Mesenchymal stem cell (in vitro differentiated cells and primary cell): Measurements from ENCODE around the gene DLGAP3.

ENCODE experiments used
- DNase-seq: peaks from one replicate; pipeline ENCODE4 v3.0.0-alpha.2; 2013
- H2AFZ ChIP-seq: one replicate; pipeline ENCODE4 v1.6.1; 2013; ENCODE audit warnings: low read depth, mild to moderate bottlenecking, control low read depth, inconsistent platforms, low read length, moderate library complexity
- H2AK5ac ChIP-seq: 2 replicates; pipeline ENCODE4 v1.6.1; 2013; ENCODE audit warnings: low read length, moderate library complexity, mild to moderate bottlenecking, inconsistent platforms; ENCODE audit not compliant: severe bottlenecking
- H2BK120ac ChIP-seq: one replicate; pipeline ENCODE4 v1.6.1; 2013; ENCODE audit warnings: low read depth, mild to moderate bottlenecking, inconsistent platforms, low read length, moderate library complexity
- H2BK12ac ChIP-seq, 2 experiments: one replicate each; pipeline ENCODE4 v1.6.1; 2013; ENCODE audit warnings: inconsistent platforms in 2 of 2, low read length in 2 of 2, mild to moderate bottlenecking in 2 of 2, moderate library complexity in 2 of 2, control low read depth in 1 of 2
- H2BK15ac ChIP-seq: one replicate; pipeline ENCODE4 v1.6.1; 2013; ENCODE audit warnings: mild to moderate bottlenecking, low read depth, inconsistent platforms; ENCODE audit not compliant: poor library complexity, severe bottlenecking
- H2BK5ac ChIP-seq: 2 replicates; pipeline ENCODE4 v1.6.1; 2013; ENCODE audit warnings: low read depth, mild to moderate bottlenecking, low read length, control low read depth, inconsistent platforms; ENCODE audit not compliant: poor library complexity, severe bottlenecking
- H3K14ac ChIP-seq, 2 experiments: one replicate each; pipeline ENCODE4 v1.6.1; 2013; ENCODE audit warnings: inconsistent platforms in 2 of 2, low read length in 2 of 2, control low read depth in 1 of 2, mild to moderate bottlenecking in 1 of 2, moderate library complexity in 1 of 2
- H3K18ac ChIP-seq, 2 experiments: one replicate each; pipeline ENCODE4 v1.6.1; 2013; ENCODE audit warnings: inconsistent platforms in 2 of 2, low read length in 2 of 2, control low read depth in 1 of 2, low read depth in 1 of 2, mild to moderate bottlenecking in 1 of 2
- H3K23ac ChIP-seq, 2 experiments: one replicate each; pipeline ENCODE4 v1.6.1; 2013; ENCODE audit warnings: inconsistent platforms in 2 of 2, low read length in 2 of 2, mild to moderate bottlenecking in 2 of 2, moderate library complexity in 2 of 2, control low read depth in 1 of 2
- H3K27ac ChIP-seq: 2 replicates; pipeline ENCODE4 v1.5.1; 2013; ENCODE audit warnings: mild to moderate bottlenecking, moderate library complexity, low read length, control low read depth, inconsistent platforms; ENCODE audit not compliant: poor library complexity, severe bottlenecking
- H3K27me3 ChIP-seq, 2 experiments: 2 replicates each; pipeline versions ENCODE4 v1.6.1 to v1.7.0; 2013; ENCODE audit warnings: low read length in 2 of 2, mild to moderate bottlenecking in 2 of 2, moderate library complexity in 2 of 2, control low read depth in 1 of 2, inconsistent platforms in 1 of 2; ENCODE audit not compliant: control insufficient read depth in 1 of 2, insufficient read depth in 1 of 2
- H3K36me3 ChIP-seq, 2 experiments: 2 replicates each; pipeline versions ENCODE4 v1.6.1 to v1.7.0; 2013; ENCODE audit warnings: low read length in 2 of 2, control low read depth in 1 of 2, inconsistent platforms in 1 of 2, low read depth in 1 of 2, mild to moderate bottlenecking in 1 of 2; ENCODE audit not compliant: insufficient read depth in 2 of 2, control insufficient read depth in 1 of 2
- H3K4ac ChIP-seq, 2 experiments: one replicate each; pipeline ENCODE4 v1.6.1; 2013; ENCODE audit warnings: inconsistent platforms in 2 of 2, low read length in 2 of 2, mild to moderate bottlenecking in 2 of 2, moderate library complexity in 2 of 2, control low read depth in 1 of 2, low read depth in 1 of 2
- H3K4me1 ChIP-seq: 2 replicates; pipeline ENCODE4 v1.6.1; 2013; ENCODE audit warnings: low read depth, low read length, control low read depth; ENCODE audit not compliant: control insufficient read depth, insufficient read depth
- H3K4me2 ChIP-seq: 2 replicates; pipeline ENCODE4 v1.6.1; 2013; ENCODE audit warnings: low read length, mild to moderate bottlenecking, inconsistent platforms; ENCODE audit not compliant: poor library complexity, severe bottlenecking
- H3K4me3 ChIP-seq, 2 experiments: 2 replicates each; pipeline versions ENCODE4 v1.5.1 to v1.7.0; 2013; ENCODE audit warnings: low read length in 2 of 2, mild to moderate bottlenecking in 2 of 2, control low read depth in 1 of 2, low read depth in 1 of 2; ENCODE audit not compliant: insufficient read depth in 1 of 2
- H3K79me1 ChIP-seq: replicated peaks from 2 replicates; pipeline ENCODE4 v1.6.1; 2013; ENCODE audit warnings: mild to moderate bottlenecking, control low read depth, low read length, inconsistent platforms; ENCODE audit not compliant: poor library complexity, severe bottlenecking
- H3K9ac ChIP-seq: 2 replicates; pipeline ENCODE4 v1.7.0; 2013; ENCODE audit warnings: mild to moderate bottlenecking, low read length, moderate library complexity
- H3K9me3 ChIP-seq: 2 replicates; pipeline ENCODE4 v1.7.0; 2013; ENCODE audit warnings: mild to moderate bottlenecking, low read length; ENCODE audit not compliant: control insufficient read depth
- H4K8ac ChIP-seq: one replicate; pipeline ENCODE4 v1.6.1; 2013; ENCODE audit warnings: inconsistent platforms, mild to moderate bottlenecking, low read length, moderate library complexity
- H4K91ac ChIP-seq: one replicate; pipeline ENCODE4 v1.6.1; 2013; ENCODE audit warnings: mild to moderate bottlenecking, low read length, inconsistent platforms
- WGBS: methylation state at CpG from one replicate; pipeline ENCODE4 v1.1.7; 2013; ENCODE audit warnings: mixed read lengths; 5-methylcytosine and 5-hydroxymethylcytosine counted together

Gene DLGAP3

GRCh38 chr1:34926894-34927293 is 2.6 kb downstream of the DLGAP3 start:
- H3K36me3 ChIP-seq, result peaks cover 0 to 2% of the 10 kb centered on the region in 2 experiments

GRCh38 chr1:34926156-34926555 is 3.3 kb downstream of the DLGAP3 start:
- 67% methylated on average over 1 of the region's 6 CpGs for WGBS
- Histone ChIP-seq H3K4ac (no peak overlapping the region), H4K91ac (no peak overlapping the region), H4K8ac (no peak overlapping the region), H3K4me2 (no peak overlapping the region), H3K79me1 (no peaks in the 10 kb centered on the region), H2BK15ac (no peak overlapping the region), H3K27ac (no peak overlapping the region), H3K4me1 (peaks cover 14% of the 10 kb centered on the region), H2AFZ (no peak overlapping the region), H3K14ac (no peak overlapping the region), H2BK12ac (no peak overlapping the region), H3K23ac (no peak overlapping the region), H3K9me3 (no peaks in the 10 kb centered on the region), H2BK5ac (no peak overlapping the region), H3K4me3 (no peak overlapping the region), H3K27me3 (peaks cover 79 to 81% of the 10 kb centered on the region in 2 experiments), H3K36me3 (peaks cover 0 to 2% of the 10 kb centered on the region in 2 experiments), H2AK5ac (no peak overlapping the region), H3K9ac (no peak overlapping the region), H2BK120ac (no peak overlapping the region), H3K18ac (no peak overlapping the region)
- DNase-seq, result no peak

More at GRCh38 chr1:34926894-34927293, 2.6 kb downstream of the DLGAP3 start:
- Histone ChIP-seq H3K27me3 (peaks cover 81 to 82% of the 10 kb centered on the region in 2 experiments), H3K79me1 (no peaks in the 10 kb centered on the region), H3K4me2 (no peak overlapping the region), H3K27ac (no peak overlapping the region), H2BK120ac (no peak overlapping the region), H2AK5ac (no peak overlapping the region), H3K9me3 (no peaks in the 10 kb centered on the region), H3K14ac (no peak overlapping the region), H3K23ac (no peak overlapping the region), H2BK5ac (no peak overlapping the region), H4K91ac (no peak overlapping the region), H3K9ac (no peak overlapping the region), H2BK12ac (no peak overlapping the region), H3K4ac (no peak overlapping the region), H2BK15ac (no peak overlapping the region), H3K4me1 (peaks cover 14% of the 10 kb centered on the region), H3K4me3 (no peak overlapping the region), H3K18ac (no peak overlapping the region), H4K8ac (no peak overlapping the region), H2AFZ (no peak overlapping the region)
- no peak for DNase-seq
- 26% methylated on average over 3 of the region's 5 CpGs for WGBS

GRCh38 chr1:34925730-34926129 is 3.7 kb downstream of the DLGAP3 start:
- Histone ChIP-seq H3K27ac (no peak overlapping the region), H2BK12ac (no peak overlapping the region), H3K4me2 (no peak overlapping the region), H3K27me3 (peaks cover 76 to 80% of the 10 kb centered on the region in 2 experiments), H2BK5ac (no peak overlapping the region), H2AFZ (no peak overlapping the region), H3K18ac (no peak overlapping the region), H3K79me1 (no peaks in the 10 kb centered on the region), H2BK15ac (no peak overlapping the region), H2AK5ac (no peak overlapping the region), H3K9ac (no peak overlapping the region), H3K4me1 (peaks cover 14% of the 10 kb centered on the region), H3K23ac (no peak overlapping the region), H4K8ac (no peak overlapping the region), H3K9me3 (no peaks in the 10 kb centered on the region), H4K91ac (no peak overlapping the region), H2BK120ac (no peak overlapping the region), H3K4me3 (no peak overlapping the region), H3K4ac (no peak overlapping the region), H3K14ac (no peak overlapping the region), H3K36me3 (peaks cover 0 to 2% of the 10 kb centered on the region in 2 experiments)
- 76% methylated on average over 2 of the region's 2 CpGs for WGBS
- DNase-seq, result no peak

GRCh38 chr1:34924759-34925555 is 4.5 kb downstream of the DLGAP3 start:
- H3K27ac ChIP-seq, result no peak overlapping the region
- no peaks in the 10 kb centered on the region for H3K79me1 ChIP-seq
- H3K18ac ChIP-seq, result no peak overlapping the region
- no peak overlapping the region for H2AK5ac ChIP-seq
- H3K4me2 ChIP-seq, result no peak overlapping the region
- no peak overlapping the region for H3K4me3 ChIP-seq
- peak; percentile 67 for DNase-seq
- peaks cover 0 to 2% of the 10 kb centered on the region in 2 experiments for H3K36me3 ChIP-seq
- no peak overlapping the region for H2BK12ac ChIP-seq
- H3K14ac ChIP-seq, result no peak overlapping the region
- peaks cover 75 to 80% of the 10 kb centered on the region in 2 experiments for H3K27me3 ChIP-seq
- H3K4ac ChIP-seq, result no peak overlapping the region
- H3K9me3 ChIP-seq, result no peaks in the 10 kb centered on the region
- no peak overlapping the region for H3K9ac ChIP-seq
- H2AFZ ChIP-seq, result no peak overlapping the region
- no peak overlapping the region for H2BK120ac ChIP-seq
- no peak overlapping the region for H4K8ac ChIP-seq
- H3K23ac ChIP-seq, result no peak overlapping the region
- no peak overlapping the region for H2BK5ac ChIP-seq
- H3K4me1 ChIP-seq, result peaks cover 11% of the 10 kb centered on the region
- no peak overlapping the region for H4K91ac ChIP-seq
- 4% methylated on average over 15 of the region's 16 CpGs for WGBS
- no peak overlapping the region for H2BK15ac ChIP-seq
